ENCODE data around the gene GGT6.
A peak's percentile ranks its signal among the peaks of the same experiment; 100 is the strongest.

The GGT6 gene

GRCh38 chr17:4572131-4572530 lies 11.8 kb upstream of the GGT6 start:
- DNase-seq, result no peak

GRCh38 chr17:4569591-4569990 lies 9.2 kb upstream of the GGT6 start:
- no peak for DNase-seq

GRCh38 chr17:4566785-4567184 lies 6.4 kb upstream of the GGT6 start:
- DNase-seq, result no peak

GRCh38 chr17:4565209-4566141 lies 5.1 kb upstream of the GGT6 start:
- peak; percentile 52 for DNase-seq

GRCh38 chr17:4562015-4562969 lies 1.9 kb upstream of the GGT6 start:
- no peak for DNase-seq

- DNase-seq, result no peak
These were observed 470 bp upstream of the GGT6 start for GRCh38 chr17:4560837-4561256.

- DNase-seq, result no peak
These were observed 411 bp downstream of the GGT6 start for GRCh38 chr17:4559966-4560365.

GRCh38 chr17:4559139-4559791 lies 1.1 kb downstream of the GGT6 start:
- DNase-seq, result no peak

GRCh38 chr17:4558347-4558971 lies 1.9 kb downstream of the GGT6 start:
- DNase-seq, result no peak

GRCh38 chr17:4557626-4558346 lies 2.6 kb downstream of the GGT6 start:
- DNase-seq, result no peak

GRCh38 chr17:4556996-4557395 lies 3.4 kb downstream of the GGT6 start:
- no peak for DNase-seq

GRCh38 chr17:4555873-4556759 lies 4.3 kb downstream of the GGT6 start:
- no peak for DNase-seq

- peak; percentile 84 for DNase-seq
These were observed 5.2 kb downstream of the GGT6 start, which contains the start of gene MYBBP1A for GRCh38 chr17:4554997-4555799. Gene MYBBP1A, minus strand, starts transcription at chr17:4555384. Its CDS starts 60 bp downstream, at chr17:4555324.

- DNase-seq, result no peak
These were observed 5.9 kb downstream of the GGT6 start for GRCh38 chr17:4554441-4554996.

- no peak for DNase-seq
These were observed 6.7 kb downstream of the GGT6 start for GRCh38 chr17:4553669-4554068.

GRCh38 chr17:4551796-4552525 lies 8.4 kb downstream of the GGT6 start:
- no peak for DNase-seq

- DNase-seq, result no peak
These were observed 9.2 kb downstream of the GGT6 start for GRCh38 chr17:4551141-4551540.

- no peak for DNase-seq
These were observed 9.8 kb downstream of the GGT6 start for GRCh38 chr17:4550534-4551039.
